ENCODE results near the gene TPO.
A peak's percentile ranks its signal among the peaks of the same experiment; 100 is the strongest.
"Not testable (repeated sequence)": the region's sequence is repeated elsewhere in the genome, so short reads cannot be mapped to it uniquely, and the experiment has no call there.

TPO gene

DNA sequence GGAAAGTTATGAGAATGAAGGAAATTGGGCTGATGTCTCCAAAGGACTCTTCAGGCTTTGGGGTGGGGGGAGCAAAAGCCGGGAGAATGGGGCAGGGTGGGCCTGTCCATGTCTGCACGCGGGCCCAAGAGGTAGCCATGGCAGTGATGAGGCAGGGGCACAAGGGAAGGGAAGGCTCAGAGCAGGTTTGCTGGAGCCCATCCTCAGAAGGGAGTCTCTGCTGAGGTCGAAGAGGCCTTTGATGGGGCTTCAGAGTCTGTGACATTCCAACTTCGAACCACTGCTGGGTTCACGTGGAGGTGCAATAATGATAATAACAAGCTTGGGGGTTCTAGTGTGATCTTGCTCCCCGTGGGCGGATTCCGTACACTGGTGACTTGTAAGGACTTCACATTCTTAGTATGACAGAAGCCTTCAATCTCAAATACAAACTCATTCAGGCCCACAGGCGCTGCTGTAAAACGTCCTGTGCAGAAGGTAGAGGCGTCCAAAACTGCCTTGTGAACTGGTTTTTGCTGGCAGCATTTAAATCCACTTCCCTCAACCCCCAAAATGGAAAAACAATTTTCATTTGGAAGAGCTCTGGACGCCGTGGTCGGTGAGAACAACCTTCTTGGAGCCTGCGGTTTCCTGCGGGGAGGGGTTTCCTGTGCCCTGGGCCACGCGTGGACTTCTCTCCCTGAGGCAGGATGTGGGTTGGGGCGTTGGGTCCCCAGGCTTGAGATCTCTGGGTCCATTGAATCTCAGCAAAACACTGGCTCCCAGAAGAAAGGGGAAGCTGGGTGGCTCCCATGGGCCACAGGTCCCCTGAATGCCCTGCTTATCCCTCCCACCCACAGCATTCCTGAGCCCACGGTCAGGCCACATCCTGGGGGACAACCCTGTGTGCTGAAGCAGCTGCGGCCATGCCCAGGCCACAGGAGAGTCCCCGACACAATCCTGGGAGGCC is 151.0 kb downstream of the TPO start:
- H3K27ac Mint-ChIP-seq: peak overlapping the region; percentile 54
- no peaks in the 10 kb centered on the region for H3K36me3 Mint-ChIP-seq
- H3K27me3 Mint-ChIP-seq: no peaks in the 10 kb centered on the region
- H3K9me3 Mint-ChIP-seq (ENCODE audit: low read depth): no peaks in the 10 kb centered on the region
- H3K4me1 Mint-ChIP-seq (ENCODE audit: low read depth): peaks cover 25% of the 10 kb centered on the region
- H3K4me3 Mint-ChIP-seq: peak overlapping the region; percentile 32

DNA sequence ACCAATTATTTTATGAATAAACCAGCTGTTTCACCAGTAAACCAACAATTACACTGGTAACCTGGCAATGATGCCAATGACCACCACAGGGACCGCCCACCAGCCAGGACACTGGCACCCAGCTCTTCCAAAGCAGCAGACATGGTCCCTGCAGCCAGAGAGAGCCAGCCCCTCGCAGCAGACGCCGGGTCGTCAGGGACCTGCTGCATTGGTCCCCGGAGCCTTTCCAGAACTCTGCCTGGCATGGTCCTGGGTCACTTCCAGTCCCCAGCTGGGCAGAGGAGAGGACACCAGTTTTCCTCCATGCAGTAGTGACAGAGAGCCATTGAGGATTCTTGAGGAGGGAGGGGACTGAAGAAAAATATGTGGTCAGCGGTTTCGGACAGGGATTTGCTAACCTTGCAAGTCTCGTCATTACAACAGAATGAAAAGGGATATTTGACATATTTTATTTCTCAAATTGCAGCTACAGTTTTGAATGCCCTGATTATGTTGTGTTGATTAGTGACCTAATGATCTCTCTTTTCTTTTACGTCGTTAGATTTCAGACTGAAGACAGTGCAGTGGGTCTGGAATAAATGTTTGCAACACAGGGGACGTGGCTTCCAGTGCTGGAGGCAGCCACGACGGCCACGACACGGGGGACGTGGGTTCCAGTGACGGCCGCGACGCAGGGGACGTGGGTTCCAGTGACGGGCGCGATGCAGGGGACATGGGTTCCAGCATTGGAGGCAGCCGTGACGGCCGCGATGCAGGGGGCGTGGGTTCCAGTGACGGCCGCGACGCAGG is 154.5 kb downstream of the TPO start:
- Mint-ChIP-seq H3K9me3 (ENCODE audit: low read depth) (no peaks in the 10 kb centered on the region), H3K36me3 (no peaks in the 10 kb centered on the region), H3K27me3 (no peaks in the 10 kb centered on the region), H3K27ac (no peak overlapping the region), H3K4me3 (no peak overlapping the region), H3K4me1 (ENCODE audit: low read depth) (peaks cover 20% of the 10 kb centered on the region)

DNA sequence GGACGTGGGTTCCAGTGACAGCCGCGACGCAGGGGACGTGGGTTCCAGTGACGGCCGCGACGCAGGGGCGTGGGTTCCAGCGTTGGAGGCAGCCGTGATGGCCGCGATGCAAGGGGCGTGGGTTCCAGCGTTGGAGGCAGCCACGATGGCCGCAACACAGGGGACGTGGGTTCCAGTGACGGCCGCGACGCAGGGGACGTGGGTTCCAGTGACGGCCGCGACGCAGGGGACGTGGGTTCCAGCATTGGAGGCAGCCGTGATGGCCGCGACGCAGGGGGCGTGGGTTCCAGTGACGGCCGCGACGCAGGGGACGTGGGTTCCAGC is 155.0 kb downstream of the TPO start:
- not testable (repeated sequence) for H3K27ac Mint-ChIP-seq; H3K36me3 Mint-ChIP-seq; H3K27me3 Mint-ChIP-seq; H3K4me3 Mint-ChIP-seq; H3K9me3 Mint-ChIP-seq (ENCODE audit: low read depth)
- H3K4me1 Mint-ChIP-seq (ENCODE audit: low read depth): peaks cover 15% of the 10 kb centered on the region

DNA sequence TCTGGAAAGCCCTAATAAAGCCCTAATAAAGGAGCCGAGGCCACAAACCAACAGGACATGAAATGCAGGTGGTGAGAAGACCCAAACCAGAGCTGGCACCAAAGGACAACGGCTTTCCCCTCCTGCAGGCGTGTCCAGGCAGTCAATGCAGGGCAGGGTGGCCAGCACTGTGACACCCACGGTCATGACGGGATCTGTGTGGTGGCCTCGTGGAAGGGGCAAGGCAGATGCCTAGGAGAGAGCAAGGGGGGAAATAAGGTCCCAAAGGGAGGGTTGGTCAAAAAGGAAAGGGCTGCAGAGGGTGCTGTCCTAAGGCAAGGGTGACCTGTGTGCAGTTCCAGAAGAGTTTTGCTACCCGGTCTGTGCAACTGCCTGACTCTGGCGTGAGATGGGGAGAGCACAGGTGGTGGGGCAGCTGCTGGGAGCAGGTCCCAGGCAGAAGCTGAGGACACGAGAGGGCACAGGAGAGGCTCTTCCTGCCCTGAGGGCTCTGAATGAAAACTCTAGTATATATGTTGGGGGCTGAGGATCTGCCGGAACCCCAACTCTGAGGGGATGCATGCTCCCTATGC is 156.7 kb downstream of the TPO start:
- no peak overlapping the region for H3K4me3 Mint-ChIP-seq
- no peaks in the 10 kb centered on the region for H3K27me3 Mint-ChIP-seq

DNA sequence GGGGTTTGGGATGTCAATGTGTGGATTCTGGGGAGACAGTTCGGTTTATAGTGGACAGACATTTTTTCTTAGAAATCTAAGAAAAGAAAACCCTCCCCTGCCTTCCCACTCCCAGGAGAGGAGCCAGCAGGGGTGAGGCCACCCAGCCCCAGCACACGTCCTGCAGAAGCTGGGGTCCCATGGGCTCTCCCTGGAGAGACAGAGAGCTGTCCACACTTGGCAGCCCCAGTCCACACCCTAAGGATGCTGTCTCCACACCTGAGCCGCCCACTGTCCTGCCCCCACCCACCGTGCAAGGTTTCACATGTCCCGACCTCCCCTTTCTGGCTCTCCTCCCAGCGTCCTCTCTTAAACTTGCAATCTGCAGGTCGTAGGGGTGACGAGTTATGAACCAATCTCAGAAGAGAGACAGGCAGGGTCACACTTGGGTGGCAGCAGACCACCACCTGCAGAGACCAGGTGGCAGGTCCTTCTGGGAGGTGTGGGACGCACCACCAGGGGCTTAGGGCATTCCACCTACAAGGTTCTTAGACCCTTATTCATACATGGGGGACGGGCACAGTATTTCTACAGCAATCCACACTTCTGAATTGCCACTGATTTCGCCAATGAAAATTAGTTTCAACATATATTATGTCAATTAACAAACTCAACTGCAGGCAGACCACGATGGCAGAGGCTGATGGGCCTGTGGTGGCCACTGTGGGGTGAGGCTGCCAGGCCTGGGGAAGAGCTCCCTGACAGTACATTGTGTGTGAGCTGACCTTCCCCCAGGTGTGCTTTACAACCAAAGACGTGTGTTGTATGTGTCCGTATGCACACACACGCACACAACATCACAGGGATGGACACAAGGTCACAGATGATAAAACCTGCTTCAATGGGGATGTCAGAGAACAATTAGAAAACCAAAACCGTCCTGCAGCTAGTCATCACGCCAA is 158.5 kb downstream of the TPO start:
- Mint-ChIP-seq H3K27me3 (no peaks in the 10 kb centered on the region), H3K27ac (no peak overlapping the region), H3K9me3 (ENCODE audit: low read depth) (no peaks in the 10 kb centered on the region), H3K36me3 (no peaks in the 10 kb centered on the region), H3K4me1 (ENCODE audit: low read depth) (no peaks in the 10 kb centered on the region), H3K4me3 (no peak overlapping the region)

More for the DNA sequence above, 156.7 kb downstream of the TPO start:
- Mint-ChIP-seq H3K9me3 (ENCODE audit: low read depth) (no peaks in the 10 kb centered on the region), H3K4me1 (ENCODE audit: low read depth) (peaks cover 4% of the 10 kb centered on the region), H3K27ac (no peak overlapping the region), H3K36me3 (no peaks in the 10 kb centered on the region)

DNA sequence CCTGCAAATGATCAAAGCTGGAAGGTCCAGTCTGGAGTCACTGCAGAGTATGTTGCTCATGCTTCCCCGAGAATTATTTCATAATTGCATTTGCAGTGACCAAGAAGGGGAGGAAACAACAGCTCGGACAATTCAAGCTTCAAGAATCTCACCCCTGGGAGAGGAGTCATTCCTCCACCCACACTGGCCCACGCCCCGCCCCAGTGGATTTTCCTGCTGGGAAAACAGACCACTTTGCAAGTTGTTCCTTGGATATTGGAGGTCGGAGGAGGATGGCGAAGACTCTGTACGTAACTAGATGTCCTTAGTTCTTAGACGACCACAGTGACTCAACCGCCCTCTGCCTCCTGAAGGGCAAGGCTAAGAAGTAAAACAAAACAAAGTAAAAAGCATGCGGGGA is 159.4 kb downstream of the TPO start:
- Mint-ChIP-seq H3K9me3 (ENCODE audit: low read depth) (no peaks in the 10 kb centered on the region), H3K27ac (no peak overlapping the region), H3K36me3 (no peaks in the 10 kb centered on the region), H3K4me3 (no peak overlapping the region), H3K27me3 (no peaks in the 10 kb centered on the region), H3K4me1 (ENCODE audit: low read depth) (no peaks in the 10 kb centered on the region)

DNA sequence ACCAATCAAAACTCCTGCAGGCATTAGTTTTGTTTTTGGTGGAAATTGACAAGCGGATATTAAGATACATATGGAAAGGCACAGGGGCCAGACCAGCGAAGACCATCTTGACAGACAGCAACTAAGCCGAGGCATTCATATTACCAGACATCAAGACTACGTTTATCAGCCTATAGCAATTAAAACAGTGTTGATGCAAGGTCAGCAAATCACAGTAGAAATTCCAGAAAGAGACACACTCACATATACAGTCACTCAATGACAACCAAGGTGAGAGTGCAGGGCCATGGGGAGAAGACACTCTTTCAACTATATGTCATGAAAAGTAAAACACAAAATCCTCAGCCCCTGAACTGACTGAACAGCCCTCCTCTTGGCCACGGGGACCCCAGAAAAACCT is 164.6 kb downstream of the TPO start:
- H3K4me1 Mint-ChIP-seq (ENCODE audit: low read depth): no peaks in the 10 kb centered on the region
- H3K4me3 Mint-ChIP-seq: no peak overlapping the region
- H3K36me3 Mint-ChIP-seq: no peaks in the 10 kb centered on the region
- peaks cover 3% of the 10 kb centered on the region for H3K27me3 Mint-ChIP-seq
- no peaks in the 10 kb centered on the region for H3K9me3 Mint-ChIP-seq (ENCODE audit: low read depth)
- no peak overlapping the region for H3K27ac Mint-ChIP-seq

DNA sequence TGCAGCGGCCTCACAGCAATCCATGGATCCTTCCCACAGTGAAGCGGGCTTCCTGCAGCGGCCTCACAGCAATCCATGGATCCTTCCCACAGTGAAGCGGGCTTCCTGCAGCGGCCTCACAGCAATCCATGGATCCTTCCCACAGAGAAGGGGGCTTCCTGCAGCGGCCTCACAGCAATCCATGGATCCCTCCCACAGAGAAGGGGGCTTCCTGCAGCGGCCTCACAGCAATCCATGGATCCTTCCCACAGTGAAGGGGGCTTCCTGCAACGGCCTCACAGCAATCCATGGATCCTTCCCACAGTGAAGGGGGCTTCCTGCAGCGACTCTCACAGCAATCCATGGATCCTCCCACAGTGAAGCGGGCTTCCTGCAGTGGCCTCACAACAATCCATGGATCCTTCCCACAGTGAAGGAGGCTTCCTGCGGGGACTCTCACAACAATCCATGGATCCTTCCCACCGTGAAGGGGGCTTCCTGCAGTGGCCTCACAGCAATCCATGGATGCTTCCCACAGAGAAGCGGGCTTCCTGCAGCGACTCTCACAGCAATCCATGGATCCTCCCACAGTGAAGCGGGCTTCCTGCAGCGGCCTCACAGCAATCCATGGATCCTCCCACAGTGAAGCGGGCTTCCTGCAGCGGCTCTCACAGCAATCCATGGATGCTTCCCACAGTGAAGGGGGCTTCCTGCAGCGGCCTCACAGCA is 168.1 kb downstream of the TPO start:
- not testable (repeated sequence) for H3K9me3 Mint-ChIP-seq (ENCODE audit: low read depth); H3K27ac Mint-ChIP-seq; H3K36me3 Mint-ChIP-seq; H3K4me1 Mint-ChIP-seq (ENCODE audit: low read depth); H3K27me3 Mint-ChIP-seq; H3K4me3 Mint-ChIP-seq

DNA sequence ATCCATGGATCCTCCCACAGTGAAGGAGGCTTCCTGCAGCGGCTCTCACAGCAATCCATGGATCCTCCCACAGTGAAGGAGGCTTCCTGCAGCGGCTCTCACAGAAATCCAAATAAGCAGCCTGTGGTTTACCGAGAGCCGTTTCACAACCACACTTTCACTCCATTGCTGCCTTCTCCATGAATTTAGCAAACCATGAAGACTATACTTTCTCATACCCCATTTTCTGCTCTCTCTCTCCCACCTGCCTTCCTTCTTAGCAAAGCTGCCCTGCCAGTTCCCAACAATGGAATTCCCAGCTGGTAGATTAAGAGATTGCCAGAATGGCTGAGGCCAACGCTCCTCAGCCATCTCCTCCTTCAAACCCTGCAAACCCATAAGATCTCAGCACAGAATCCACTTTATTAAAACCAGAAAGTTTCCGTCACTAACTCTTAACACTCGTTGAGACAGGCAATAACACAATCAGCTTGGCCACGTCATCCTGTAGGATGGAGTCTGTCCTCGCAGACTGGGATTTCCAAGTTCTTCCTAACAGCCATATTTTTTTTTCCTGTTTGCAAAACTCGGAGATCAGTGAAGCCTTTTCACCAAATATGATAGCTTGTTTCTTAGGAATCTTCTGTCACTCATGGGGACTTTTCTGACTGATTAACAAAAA is 168.8 kb downstream of the TPO start:
- H3K4me1 Mint-ChIP-seq (ENCODE audit: low read depth): no peaks in the 10 kb centered on the region
- no peak overlapping the region for H3K27ac Mint-ChIP-seq
- no peak overlapping the region for H3K4me3 Mint-ChIP-seq
- H3K9me3 Mint-ChIP-seq (ENCODE audit: low read depth): no peaks in the 10 kb centered on the region
- H3K27me3 Mint-ChIP-seq: peaks cover 5% of the 10 kb centered on the region
- no peaks in the 10 kb centered on the region for H3K36me3 Mint-ChIP-seq

DNA sequence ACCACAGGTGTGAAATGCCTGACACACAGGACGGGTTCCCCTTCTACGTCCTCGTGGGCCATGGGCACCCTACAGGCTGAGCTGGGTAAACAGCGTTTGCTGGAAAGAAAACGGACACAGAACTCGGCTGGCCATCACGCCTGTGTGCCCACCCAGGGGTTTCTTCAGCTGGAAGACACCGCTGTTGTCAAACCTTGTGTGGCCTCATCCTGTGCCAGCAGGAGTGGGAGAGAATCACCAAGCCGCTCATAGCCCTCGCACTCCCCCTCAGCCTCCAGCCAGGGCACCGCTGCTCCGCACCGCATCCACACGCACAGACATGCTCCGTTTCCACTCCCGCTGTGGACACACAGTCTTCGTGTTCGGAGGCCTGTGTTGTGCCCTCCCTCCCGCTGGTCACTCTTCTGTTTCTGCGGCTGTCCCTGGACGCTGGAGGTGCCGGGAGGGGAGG is 169.7 kb downstream of the TPO start:
- Mint-ChIP-seq H3K27ac (no peak overlapping the region), H3K27me3 (peaks cover 5% of the 10 kb centered on the region), H3K36me3 (no peaks in the 10 kb centered on the region), H3K9me3 (ENCODE audit: low read depth) (no peaks in the 10 kb centered on the region), H3K4me3 (no peak overlapping the region), H3K4me1 (ENCODE audit: low read depth) (no peaks in the 10 kb centered on the region)

DNA sequence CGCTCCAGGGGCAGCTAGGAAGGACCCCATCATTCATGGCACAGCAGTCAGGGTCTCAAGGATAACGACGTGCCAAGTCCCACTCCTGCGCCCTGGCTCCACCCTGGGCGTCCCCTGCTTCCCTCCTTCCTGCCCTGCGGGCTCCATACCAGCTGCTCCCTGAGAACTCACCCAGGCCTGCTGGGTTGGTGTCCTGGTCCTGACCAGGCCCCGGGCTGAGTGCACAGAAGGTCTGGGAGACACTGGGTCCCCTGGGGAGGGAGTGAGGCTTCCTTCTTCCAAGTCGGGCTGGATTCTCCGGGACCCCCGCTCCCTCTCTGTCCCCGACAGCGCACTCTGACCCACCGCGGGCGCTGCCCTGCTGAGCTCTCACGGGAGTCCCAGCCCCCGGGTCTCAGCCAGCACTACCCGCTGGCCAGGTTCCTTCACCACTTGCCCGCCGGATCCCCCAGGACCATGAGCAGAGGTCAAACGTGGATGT is 170.8 kb downstream of the TPO start:
- no peaks in the 10 kb centered on the region for H3K9me3 Mint-ChIP-seq (ENCODE audit: low read depth)
- peaks cover 5% of the 10 kb centered on the region for H3K27me3 Mint-ChIP-seq
- H3K27ac Mint-ChIP-seq: no peak overlapping the region
- H3K4me3 Mint-ChIP-seq: no peak overlapping the region
- H3K36me3 Mint-ChIP-seq: no peaks in the 10 kb centered on the region
- H3K4me1 Mint-ChIP-seq (ENCODE audit: low read depth): no peaks in the 10 kb centered on the region

DNA sequence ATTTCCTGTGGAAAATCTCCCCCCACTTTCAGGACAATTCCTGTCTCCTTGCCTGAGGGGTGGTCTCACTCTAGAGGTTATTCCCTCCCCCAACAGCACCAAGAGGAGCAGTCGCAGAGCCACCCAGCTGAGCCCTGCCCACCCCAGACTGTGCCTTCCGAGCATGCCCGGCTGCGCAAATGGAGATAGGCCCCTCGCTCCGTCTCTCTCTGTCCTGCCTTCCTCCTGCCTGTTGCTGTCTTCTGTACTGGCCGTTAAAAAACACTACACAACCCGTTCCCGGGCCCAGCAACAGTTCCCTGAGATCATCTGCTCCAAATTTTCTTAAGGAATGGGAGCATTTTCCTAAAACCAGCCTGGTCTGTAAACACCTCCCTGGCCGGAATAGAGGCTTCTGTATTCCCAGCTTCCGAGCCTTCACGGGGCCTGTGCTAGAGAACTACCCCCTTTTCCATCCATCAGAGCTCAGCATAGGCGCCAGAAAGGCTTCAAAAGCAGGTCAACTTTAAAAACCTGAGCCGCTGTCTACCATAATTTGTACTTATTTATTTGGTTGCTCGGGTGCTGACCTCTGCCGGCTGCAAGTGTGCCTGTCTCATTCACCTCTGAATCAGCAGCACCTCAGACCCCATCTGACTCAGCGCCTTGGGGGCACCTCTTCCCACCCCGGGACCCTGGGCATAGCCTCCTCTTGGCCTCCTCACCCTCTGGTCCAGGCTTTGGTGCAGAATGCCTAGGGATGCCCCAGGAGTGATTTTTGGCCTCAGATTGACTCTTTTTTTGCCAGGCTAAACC is 171.6 kb downstream of the TPO start:
- H3K36me3 Mint-ChIP-seq: no peaks in the 10 kb centered on the region
- no peak overlapping the region for H3K27ac Mint-ChIP-seq
- H3K4me1 Mint-ChIP-seq (ENCODE audit: low read depth): no peaks in the 10 kb centered on the region
- H3K4me3 Mint-ChIP-seq: no peak overlapping the region
- H3K27me3 Mint-ChIP-seq: peaks cover 9% of the 10 kb centered on the region
- H3K9me3 Mint-ChIP-seq (ENCODE audit: low read depth): no peaks in the 10 kb centered on the region

DNA sequence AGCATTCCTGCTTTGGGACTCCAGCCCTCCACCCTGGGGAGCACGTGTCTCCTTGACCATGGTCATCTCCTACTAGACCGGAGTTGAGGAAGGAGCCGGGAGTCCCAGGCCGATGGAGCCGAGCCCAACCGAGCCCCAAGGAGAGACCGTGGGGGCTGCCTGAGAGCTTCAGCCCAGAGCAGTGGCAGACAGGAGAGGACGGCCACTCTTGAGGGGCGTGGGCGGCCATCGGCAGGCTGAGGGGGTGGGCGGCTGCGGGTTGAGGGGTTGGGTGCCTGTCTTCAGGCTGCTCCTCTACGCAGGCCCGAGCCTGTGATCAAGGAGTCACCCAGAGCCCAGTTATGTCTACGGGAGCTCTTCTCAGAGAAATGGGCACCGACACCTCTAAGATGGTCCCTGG is 172.4 kb downstream of the TPO start:
- no peak overlapping the region for H3K27ac Mint-ChIP-seq
- no peak overlapping the region for H3K4me3 Mint-ChIP-seq
- no peaks in the 10 kb centered on the region for H3K4me1 Mint-ChIP-seq (ENCODE audit: low read depth)
- H3K9me3 Mint-ChIP-seq (ENCODE audit: low read depth): no peaks in the 10 kb centered on the region
- no peaks in the 10 kb centered on the region for H3K36me3 Mint-ChIP-seq
- H3K27me3 Mint-ChIP-seq: peaks cover 11% of the 10 kb centered on the region

All from activated naive CD8-positive, alpha-beta T cell (primary cell).